ENCODE results near the gene GRPEL2. TPM values are rescaled to one million over a fixed set of nuclear protein-coding genes. Genes with fewer than 3 reads are reported as not detected.
"Not testable (repeated sequence)": the region's sequence is repeated elsewhere in the genome, so short reads cannot be mapped to it uniquely, and the experiment has no call there.

Gene GRPEL2
- total RNA-seq, 4 donors from 2014 or later: 2.2 to 10.6 (median 6.4) TPM

DNA sequence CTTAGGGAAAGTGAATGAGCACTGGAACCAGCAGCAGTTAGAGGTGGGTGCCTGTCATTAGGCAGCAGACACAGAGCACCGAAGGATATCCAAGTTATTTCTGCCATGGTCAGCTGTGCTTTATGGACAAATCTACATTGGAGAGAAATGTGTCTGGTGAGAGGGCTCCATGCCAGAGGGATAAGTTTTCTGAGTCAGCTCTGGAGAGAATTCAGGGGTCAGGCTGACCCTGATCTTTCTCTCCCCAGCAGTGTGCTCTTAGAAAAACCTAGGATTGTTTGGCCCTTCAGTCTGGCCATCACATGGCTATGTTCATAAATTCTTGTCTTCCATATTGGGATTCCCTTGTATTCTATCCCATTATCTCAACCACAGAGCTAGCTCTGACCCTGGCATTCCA lies 42.7 kb downstream of the GRPEL2 start:
- intact Hi-C loops (cut with DNase I; ENCODE audit: low total_unique reads) (no loop called here), in situ Hi-C loops (cut with MboI; ENCODE audit: low pct_ligation_motif_present in 1 of 4, low pct_unique_long_range_greater_than_20kb in 1 of 4, low sequenced_read_pairs in 3 of 4) (loop anchor here in 1 of 4 donors (10.0 kb wide), 1 partner anchor 47 kb away; no protein-coding TSS in a partner anchor)
- peaks cover 14 to 44% (median 17%) of the 10 kb centered on the region in 4 donors for H3K4me1 ChIP-seq
- no peaks in the 10 kb centered on the region for H3K9me3 ChIP-seq
- no peak overlapping the region for H3K4me3 ChIP-seq
- peak overlapping the region; percentile 87 to 91 (median 88) for H3K27ac ChIP-seq
- 42% methylated on average over 1 of the region's 1 CpG; no CpG with 5 or more reads in 1 of the 2 donors for WGBS, 2 donors (ENCODE audit: low coverage in 1 of 2)
- H3K36me3 ChIP-seq: no peaks in the 10 kb centered on the region
- DNase-seq: no peak
- TF ChIP-seq POLR2AphosphoS5 (IDR thresholded peaks at IDR 0.05) (peak in 1 of 3 donors; percentile 12), POLR2A (IDR thresholded peaks at IDR 0.05) (no peak), EP300 (IDR thresholded peaks at IDR 0.05; ENCODE audit: low read depth) (no peak)
- TF ChIP-seq, protein P1, sequence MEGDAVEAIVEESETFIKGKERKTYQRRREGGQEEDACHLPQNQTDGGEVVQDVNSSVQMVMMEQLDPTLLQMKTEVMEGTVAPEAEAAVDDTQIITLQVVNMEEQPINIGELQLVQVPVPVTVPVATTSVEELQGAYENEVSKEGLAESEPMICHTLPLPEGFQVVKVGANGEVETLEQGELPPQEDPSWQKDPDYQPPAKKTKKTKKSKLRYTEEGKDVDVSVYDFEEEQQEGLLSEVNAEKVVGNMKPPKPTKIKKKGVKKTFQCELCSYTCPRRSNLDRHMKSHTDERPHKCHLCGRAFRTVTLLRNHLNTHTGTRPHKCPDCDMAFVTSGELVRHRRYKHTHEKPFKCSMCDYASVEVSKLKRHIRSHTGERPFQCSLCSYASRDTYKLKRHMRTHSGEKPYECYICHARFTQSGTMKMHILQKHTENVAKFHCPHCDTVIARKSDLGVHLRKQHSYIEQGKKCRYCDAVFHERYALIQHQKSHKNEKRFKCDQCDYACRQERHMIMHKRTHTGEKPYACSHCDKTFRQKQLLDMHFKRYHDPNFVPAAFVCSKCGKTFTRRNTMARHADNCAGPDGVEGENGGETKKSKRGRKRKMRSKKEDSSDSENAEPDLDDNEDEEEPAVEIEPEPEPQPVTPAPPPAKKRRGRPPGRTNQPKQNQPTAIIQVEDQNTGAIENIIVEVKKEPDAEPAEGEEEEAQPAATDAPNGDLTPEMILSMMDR (IDR thresholded peaks at IDR 0.05): no peak
- no peaks in the 10 kb centered on the region for H3K27me3 ChIP-seq

DNA sequence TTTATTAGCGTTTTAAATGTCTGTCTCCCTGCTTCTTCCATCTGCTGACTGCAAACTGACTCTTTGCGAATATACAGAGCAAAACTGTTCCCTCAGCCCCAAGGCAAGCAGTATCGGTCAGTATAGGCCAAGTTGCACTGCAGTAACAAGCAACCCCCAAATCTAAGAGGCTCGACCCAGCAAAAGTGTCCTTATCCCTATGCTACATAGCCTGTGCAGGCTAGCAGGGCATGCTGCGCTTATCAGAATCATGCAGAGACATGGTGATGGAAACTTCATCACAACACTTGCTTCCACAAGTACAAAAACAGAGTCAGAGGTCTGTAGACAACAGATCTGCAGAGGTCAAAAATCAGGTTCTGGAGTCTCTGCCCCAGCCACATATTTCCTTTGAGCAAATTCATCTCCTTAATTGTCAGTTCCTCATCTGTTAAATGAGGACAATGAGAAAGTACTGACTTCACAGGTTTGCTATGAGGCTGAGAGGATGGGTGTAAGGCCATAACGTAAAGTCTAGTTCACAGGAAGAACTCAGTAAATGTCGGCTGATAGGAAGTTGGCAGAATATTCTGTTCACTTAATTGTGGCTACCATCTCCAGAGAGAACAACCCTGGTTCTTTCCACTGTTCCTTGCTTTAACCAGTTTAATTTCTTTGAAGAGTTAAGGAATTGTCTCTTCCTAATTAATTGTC lies 43.3 kb downstream of the GRPEL2 start:
- intact Hi-C loops (cut with DNase I; ENCODE audit: low total_unique reads) (no loop called here), in situ Hi-C loops (cut with MboI; ENCODE audit: low pct_ligation_motif_present in 1 of 4, low pct_unique_long_range_greater_than_20kb in 1 of 4, low sequenced_read_pairs in 3 of 4) (loop anchor here in 1 of 4 donors (10.0 kb wide), 1 partner anchor 46 kb away; no protein-coding TSS in a partner anchor)
- Histone ChIP-seq H3K4me1 (peaks cover 14 to 40% (median 17%) of the 10 kb centered on the region in 4 donors), H3K27me3 (no peaks in the 10 kb centered on the region), H3K27ac (peak overlapping the region; percentile 87 to 91 (median 88)), H3K4me3 (no peak overlapping the region), H3K36me3 (no peaks in the 10 kb centered on the region), H3K9me3 (no peaks in the 10 kb centered on the region)
- TF ChIP-seq POLR2A (IDR thresholded peaks at IDR 0.05) (no peak), POLR2AphosphoS5 (IDR thresholded peaks at IDR 0.05) (peak in 1 of 3 donors; percentile 18), EP300 (IDR thresholded peaks at IDR 0.05; ENCODE audit: low read depth) (peak; percentile 76)
- TF ChIP-seq, protein P1 (IDR thresholded peaks at IDR 0.05): no peak
- no peak for DNase-seq
- 31 to 73% methylated on average over 4 to 7 of the region's 7 CpGs for WGBS, 2 donors (ENCODE audit: low coverage in 1 of 2)

GRCh38 chr5:149389552-149390495 lies 44.5 kb downstream of the GRPEL2 start:
- peak; percentile 75 to 83 (median 81) for TF ChIP-seq POLR2AphosphoS5 (IDR thresholded peaks at IDR 0.05)
- TF ChIP-seq EP300 (IDR thresholded peaks at IDR 0.05; ENCODE audit: low read depth): peak; percentile 98
- TF ChIP-seq, protein P1 (IDR thresholded peaks at IDR 0.05): no peak
- TF ChIP-seq POLR2A (IDR thresholded peaks at IDR 0.05): peak; percentile 19
- WGBS, 2 donors (ENCODE audit: low coverage in 1 of 2): 66 to 76% methylated on average over 5 to 11 of the region's 11 CpGs
- Histone ChIP-seq H3K36me3 (no peaks in the 10 kb centered on the region), H3K9me3 (no peaks in the 10 kb centered on the region), H3K27me3 (no peaks in the 10 kb centered on the region), H3K4me3 (no peak overlapping the region), H3K27ac (peak overlapping the region; percentile 87 to 91 (median 88)), H3K4me1 (peaks cover 14 to 30% (median 17%) of the 10 kb centered on the region in 4 donors)
- intact Hi-C loops (cut with DNase I; ENCODE audit: low total_unique reads): no loop called here
- in situ Hi-C loops (cut with MboI; ENCODE audit: low pct_ligation_motif_present in 1 of 4, low pct_unique_long_range_greater_than_20kb in 1 of 4, low sequenced_read_pairs in 3 of 4): loop anchor here in 1 of 4 donors (10.0 kb wide), 1 partner anchor 45 kb away; no protein-coding TSS in a partner anchor
- no peak for DNase-seq

GRCh38 chr5:149391076-149391475 lies 45.8 kb downstream of the GRPEL2 start:
- in situ Hi-C loops (cut with MboI; ENCODE audit: low pct_ligation_motif_present in 1 of 4, low pct_unique_long_range_greater_than_20kb in 1 of 4, low sequenced_read_pairs in 3 of 4); intact Hi-C loops (cut with DNase I; ENCODE audit: low total_unique reads): not testable (repeated sequence)
- WGBS, 2 donors (ENCODE audit: low coverage in 1 of 2): 75% methylated on average over 6 of the region's 6 CpGs; no CpG with 5 or more reads in 1 of the 2 donors

More at GRCh38 chr5:149391076-149391475, 45.8 kb downstream of the GRPEL2 start:
- not testable (repeated sequence) for H3K27me3 ChIP-seq, H3K9me3 ChIP-seq, H3K36me3 ChIP-seq, DNase-seq, H3K4me3 ChIP-seq
- H3K4me1 ChIP-seq: peaks cover 9 to 21% (median 17%) of the 10 kb centered on the region in 4 donors
- H3K27ac ChIP-seq: peak overlapping the region; percentile 87 to 91 (median 88)
